Measurements from ENCODE around the gene ADGRF4.

- TF ChIP-seq CTCF (IDR thresholded peaks at IDR 0.05) (no peak), POLR2A (IDR thresholded peaks at IDR 0.05) (no peak), EP300 (IDR thresholded peaks at IDR 0.05) (no peak)
Measured at GRCh38 chr6:47716207-47716606, 17.8 kb downstream of the ADGRF4 start.
